ENCODE results near the gene DGKI.

DGKI gene

DNA sequence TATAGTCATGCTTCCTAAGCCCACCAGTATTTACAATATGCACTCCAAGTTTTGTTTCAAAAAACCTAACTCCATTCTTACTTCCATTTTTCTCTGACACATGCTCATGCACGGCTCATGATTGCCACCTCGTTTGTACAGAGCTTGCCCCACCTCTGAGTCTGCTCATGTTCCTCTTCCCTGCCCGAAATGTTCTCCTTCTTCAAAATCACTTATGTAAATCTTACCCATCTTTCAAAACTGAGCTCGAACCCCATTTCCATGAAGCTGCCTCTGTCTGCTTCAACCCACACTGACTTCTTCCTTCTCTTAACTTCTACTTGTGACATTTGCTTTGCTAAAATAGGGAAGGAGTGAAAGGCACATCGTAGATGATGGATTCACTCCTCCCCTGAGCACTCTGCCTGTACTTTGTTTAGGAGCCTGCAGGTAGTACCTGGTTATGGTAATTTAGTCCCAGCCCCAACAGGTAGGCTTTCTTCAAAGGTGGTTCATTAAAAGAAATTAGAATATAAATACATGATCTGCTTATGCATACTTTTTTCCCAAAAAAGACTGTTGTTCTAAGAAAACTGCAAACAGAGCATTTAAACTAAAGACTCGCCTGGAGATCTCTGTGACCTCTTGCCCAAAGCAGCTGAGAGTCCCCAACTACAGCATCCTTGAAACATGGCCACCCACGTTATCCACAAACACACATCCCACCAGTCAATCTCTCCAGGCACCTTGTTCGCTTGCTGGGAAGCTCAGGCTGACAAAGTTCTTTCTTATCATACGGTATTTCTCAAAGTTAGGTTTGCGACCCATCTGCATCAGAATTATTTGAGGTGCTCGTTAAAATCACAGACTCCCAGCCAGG is 172.0 kb downstream of the DGKI start:
- Histone ChIP-seq H3K4me2 (ENCODE audit: low read depth, low read length, poor library complexity, severe bottlenecking) (no peak overlapping the region), H3K27me3 (ENCODE audit: low read length) (no peaks in the 10 kb centered on the region), H3K36me3 (ENCODE audit: low read length) (no peaks in the 10 kb centered on the region), H3F3A (ENCODE audit: insufficient read depth) (no peaks in the 10 kb centered on the region), H3K9me2 (replicated peaks; ENCODE audit: insufficient read depth, low read length) (no peaks in the 10 kb centered on the region), H2AFZ (ENCODE audit: low read depth, low read length, severe bottlenecking) (no peak overlapping the region), H4K20me1 (ENCODE audit: low read depth, low read length) (no peaks in the 10 kb centered on the region), H3K79me2 (ENCODE audit: insufficient read depth, low read length) (no peaks in the 10 kb centered on the region), H3K9ac (ENCODE audit: low read length) (no peak overlapping the region), H3K4me3 (ENCODE audit: insufficient read depth, low read length, poor library complexity, severe bottlenecking) (no peak overlapping the region), H3K9me3 (ENCODE audit: insufficient read depth, low read length) (no peaks in the 10 kb centered on the region), H3K27ac (ENCODE audit: low read depth, low read length) (no peak overlapping the region)
- TF ChIP-seq, protein P1, sequence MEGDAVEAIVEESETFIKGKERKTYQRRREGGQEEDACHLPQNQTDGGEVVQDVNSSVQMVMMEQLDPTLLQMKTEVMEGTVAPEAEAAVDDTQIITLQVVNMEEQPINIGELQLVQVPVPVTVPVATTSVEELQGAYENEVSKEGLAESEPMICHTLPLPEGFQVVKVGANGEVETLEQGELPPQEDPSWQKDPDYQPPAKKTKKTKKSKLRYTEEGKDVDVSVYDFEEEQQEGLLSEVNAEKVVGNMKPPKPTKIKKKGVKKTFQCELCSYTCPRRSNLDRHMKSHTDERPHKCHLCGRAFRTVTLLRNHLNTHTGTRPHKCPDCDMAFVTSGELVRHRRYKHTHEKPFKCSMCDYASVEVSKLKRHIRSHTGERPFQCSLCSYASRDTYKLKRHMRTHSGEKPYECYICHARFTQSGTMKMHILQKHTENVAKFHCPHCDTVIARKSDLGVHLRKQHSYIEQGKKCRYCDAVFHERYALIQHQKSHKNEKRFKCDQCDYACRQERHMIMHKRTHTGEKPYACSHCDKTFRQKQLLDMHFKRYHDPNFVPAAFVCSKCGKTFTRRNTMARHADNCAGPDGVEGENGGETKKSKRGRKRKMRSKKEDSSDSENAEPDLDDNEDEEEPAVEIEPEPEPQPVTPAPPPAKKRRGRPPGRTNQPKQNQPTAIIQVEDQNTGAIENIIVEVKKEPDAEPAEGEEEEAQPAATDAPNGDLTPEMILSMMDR (IDR thresholded peaks at IDR 0.05; ENCODE audit: insufficient read depth, low read length, poor library complexity, severe bottlenecking): no peak
- TF ChIP-seq EZH2phosphoT487 (conservative IDR thresholded peaks at IDR 0.05; ENCODE audit: low read length): no peak

DNA sequence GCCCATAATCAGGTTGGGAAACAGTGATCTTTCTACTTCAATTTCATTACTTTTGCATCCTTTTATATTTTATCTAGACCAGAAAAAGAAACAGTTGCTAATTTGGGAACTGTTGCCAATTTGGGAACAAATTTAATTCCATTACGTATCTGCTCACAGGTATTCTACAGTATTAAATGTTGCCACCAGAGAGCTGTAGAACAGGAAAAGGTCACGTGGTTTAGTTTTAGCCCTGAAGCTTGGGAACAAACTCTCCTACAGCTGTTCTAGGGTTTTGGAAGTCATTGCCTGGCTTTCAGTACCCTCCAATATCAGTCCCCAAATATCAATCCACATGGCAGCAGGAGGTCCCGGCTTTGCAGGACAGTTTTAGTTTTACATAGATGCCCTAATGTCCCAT is 172.7 kb downstream of the DGKI start:
- Histone ChIP-seq H3K9ac (ENCODE audit: low read length) (no peak overlapping the region), H2AFZ (ENCODE audit: low read depth, low read length, severe bottlenecking) (no peak overlapping the region), H3K27ac (ENCODE audit: low read depth, low read length) (no peak overlapping the region), H3K4me2 (ENCODE audit: low read depth, low read length, poor library complexity, severe bottlenecking) (no peak overlapping the region), H4K20me1 (ENCODE audit: low read depth, low read length) (no peaks in the 10 kb centered on the region), H3K9me3 (ENCODE audit: insufficient read depth, low read length) (no peaks in the 10 kb centered on the region), H3K79me2 (ENCODE audit: insufficient read depth, low read length) (no peaks in the 10 kb centered on the region), H3K36me3 (ENCODE audit: low read length) (no peaks in the 10 kb centered on the region), H3K9me2 (replicated peaks; ENCODE audit: insufficient read depth, low read length) (no peaks in the 10 kb centered on the region), H3F3A (ENCODE audit: insufficient read depth) (no peaks in the 10 kb centered on the region), H3K27me3 (ENCODE audit: low read length) (no peaks in the 10 kb centered on the region), H3K4me3 (ENCODE audit: insufficient read depth, low read length, poor library complexity, severe bottlenecking) (no peak overlapping the region)
- TF ChIP-seq, protein P1 (IDR thresholded peaks at IDR 0.05; ENCODE audit: insufficient read depth, low read length, poor library complexity, severe bottlenecking): no peak
- no peak for TF ChIP-seq EZH2phosphoT487 (conservative IDR thresholded peaks at IDR 0.05; ENCODE audit: low read length)

DNA sequence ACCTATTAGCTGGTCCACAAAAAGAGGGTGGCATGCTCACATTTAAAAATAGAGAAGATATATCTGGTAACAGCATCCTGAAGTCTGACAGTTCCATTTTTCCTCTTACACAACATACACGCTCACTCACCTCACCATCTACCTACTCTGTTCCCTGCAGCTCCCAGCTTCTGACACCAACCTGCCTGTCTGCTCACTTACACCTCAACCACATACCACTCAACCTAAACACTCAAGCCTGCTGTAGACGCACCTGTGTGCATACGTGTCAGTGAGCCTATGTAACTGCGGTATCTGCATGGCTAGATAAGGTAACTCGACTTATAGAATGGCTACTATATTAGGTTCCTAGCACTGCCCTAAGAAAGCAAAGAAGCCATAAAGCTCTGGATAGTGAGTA is 174.9 kb downstream of the DGKI start:
- no peak overlapping the region for H3K4me3 ChIP-seq (ENCODE audit: insufficient read depth, low read length, poor library complexity, severe bottlenecking)
- H3K79me2 ChIP-seq (ENCODE audit: insufficient read depth, low read length): no peaks in the 10 kb centered on the region
- no peak overlapping the region for H3K4me2 ChIP-seq (ENCODE audit: low read depth, low read length, poor library complexity, severe bottlenecking)
- H3K27ac ChIP-seq (ENCODE audit: low read depth, low read length): no peak overlapping the region
- H3K27me3 ChIP-seq (ENCODE audit: low read length): no peaks in the 10 kb centered on the region
- H3K9me2 ChIP-seq (replicated peaks; ENCODE audit: insufficient read depth, low read length): no peaks in the 10 kb centered on the region
- H3K9ac ChIP-seq (ENCODE audit: low read length): no peak overlapping the region
- no peaks in the 10 kb centered on the region for H4K20me1 ChIP-seq (ENCODE audit: low read depth, low read length)
- H3K36me3 ChIP-seq (ENCODE audit: low read length): no peaks in the 10 kb centered on the region
- no peaks in the 10 kb centered on the region for H3K9me3 ChIP-seq (ENCODE audit: insufficient read depth, low read length)
- H2AFZ ChIP-seq (ENCODE audit: low read depth, low read length, severe bottlenecking): no peak overlapping the region
- TF ChIP-seq EZH2phosphoT487 (conservative IDR thresholded peaks at IDR 0.05; ENCODE audit: low read length): no peak
- TF ChIP-seq, protein P1 (IDR thresholded peaks at IDR 0.05; ENCODE audit: insufficient read depth, low read length, poor library complexity, severe bottlenecking): no peak
- no peaks in the 10 kb centered on the region for H3F3A ChIP-seq (ENCODE audit: insufficient read depth)
